DOHH2 (cell line): ENCODE data around the gene CAPZB.

ENCODE experiments used
- H3F3A ChIP-seq: fragments of 200-600 bp; sonication (generic), shearing (Covaris generic); 2 replicates; pipeline ENCODE4 v1.6.0; 2016; ENCODE audit warnings: antibody characterized with exemption, mild to moderate bottlenecking; ENCODE audit not compliant: control insufficient read depth, insufficient read depth
- H3K27ac ChIP-seq: fragments of 200-600 bp; sonication (generic); 2 replicates; pipeline ENCODE4 v1.5.1; 2014; ENCODE audit warnings: low read depth, mild to moderate bottlenecking, low read length, moderate library complexity
- H3K27me3 ChIP-seq: fragments of 200-600 bp; sonication (generic); 2 replicates; pipeline ENCODE4 v1.6.1; 2014; ENCODE audit warnings: mild to moderate bottlenecking, low read length, mixed read lengths; ENCODE audit not compliant: control insufficient read depth
- H3K36me3 ChIP-seq: fragments of 200-600 bp; sonication (generic); 2 replicates; pipeline ENCODE4 v1.6.1; 2014; ENCODE audit warnings: mild to moderate bottlenecking, low read length, moderate library complexity, mixed read lengths; ENCODE audit not compliant: control insufficient read depth
- H3K4me1 ChIP-seq: fragments of 200-600 bp; sonication (generic); 2 replicates; pipeline ENCODE4 v1.6.1; 2014; ENCODE audit warnings: mild to moderate bottlenecking, low read length, mixed read lengths; ENCODE audit not compliant: control insufficient read depth
- H3K4me2 ChIP-seq: fragments of 200-600 bp; sonication (generic); 2 replicates; pipeline ENCODE4 v1.6.0; 2014; ENCODE audit warnings: mild to moderate bottlenecking, low read length, moderate library complexity
- H3K4me3 ChIP-seq: fragments of 200-600 bp; sonication (generic); 2 replicates; pipeline ENCODE4 v1.5.1; 2014; ENCODE audit warnings: mild to moderate bottlenecking, low read length, mixed read lengths
- H3K79me2 ChIP-seq: fragments of 200-600 bp; sonication (generic); 2 replicates; pipeline ENCODE4 v1.6.1; 2014; ENCODE audit warnings: mild to moderate bottlenecking, low read length, mixed read lengths; ENCODE audit not compliant: control insufficient read depth
- H3K9me2 ChIP-seq: fragments of 200-600 bp; sonication (generic); replicated peaks from 2 replicates; pipeline ENCODE4 v1.6.1; 2014; ENCODE audit warnings: mild to moderate bottlenecking, low read length, mixed read lengths; ENCODE audit not compliant: control insufficient read depth
- H3K9me3 ChIP-seq: fragments of 200-600 bp; sonication (generic); 2 replicates; pipeline ENCODE4 v1.6.1; 2014; ENCODE audit warnings: antibody characterized with exemption, low read length, mixed read lengths; ENCODE audit not compliant: control insufficient read depth, insufficient read depth
- H4K20me1 ChIP-seq: fragments of 200-600 bp; sonication (generic); 2 replicates; pipeline ENCODE4 v1.6.0; 2014; ENCODE audit warnings: low read depth, mild to moderate bottlenecking, antibody characterized with exemption, low read length, moderate library complexity; ENCODE audit not compliant: control insufficient read depth, insufficient read depth
- CTCF ChIP-seq: fragments of 200-600 bp; sonication (generic); IDR thresholded peaks from one replicate; pipeline ENCODE4 v1.5.1; 2014; ENCODE audit warnings: antibody characterized with exemption, mild to moderate bottlenecking, low read depth, low read length; ENCODE audit not compliant: poor library complexity, severe bottlenecking
- EZH2phosphoT487 ChIP-seq: fragments of 200-600 bp; sonication (generic); IDR thresholded peaks from 2 replicates; pipeline ENCODE4 v1.6.1; 2017; ENCODE audit warnings: borderline replicate concordance, mild to moderate bottlenecking, antibody characterized with exemption, low read length, moderate library complexity, mixed read lengths

Gene CAPZB

GRCh38 chr1:19359357-19359756 lies 126.0 kb downstream of the CAPZB start:
- Histone ChIP-seq H4K20me1 (no peaks in the 10 kb centered on the region), H3K4me1 (no peaks in the 10 kb centered on the region), H3K4me3 (no peak overlapping the region), H3K9me2 (no peaks in the 10 kb centered on the region), H3K27ac (no peak overlapping the region), H3F3A (no peaks in the 10 kb centered on the region), H3K9me3 (no peaks in the 10 kb centered on the region), H3K79me2 (no peaks in the 10 kb centered on the region), H3K4me2 (no peak overlapping the region), H3K27me3 (no peaks in the 10 kb centered on the region), H3K36me3 (peaks cover 13% of the 10 kb centered on the region; the same call in 1 of the 2 replicates)
- no peak for TF ChIP-seq CTCF
- TF ChIP-seq EZH2phosphoT487: no peak

- H3K4me2 ChIP-seq: no peak overlapping the region
- no peaks in the 10 kb centered on the region for H3K9me3 ChIP-seq
- no peak for TF ChIP-seq EZH2phosphoT487
- H3K36me3 ChIP-seq: peaks cover 16% of the 10 kb centered on the region; the same call in 1 of the 2 replicates
- H3K27ac ChIP-seq: no peak overlapping the region
- H3K79me2 ChIP-seq: no peaks in the 10 kb centered on the region
- H3K27me3 ChIP-seq: no peaks in the 10 kb centered on the region
- no peak overlapping the region for H3K4me3 ChIP-seq
- H3F3A ChIP-seq: no peaks in the 10 kb centered on the region
- no peaks in the 10 kb centered on the region for H3K9me2 ChIP-seq
- no peaks in the 10 kb centered on the region for H4K20me1 ChIP-seq
- no peaks in the 10 kb centered on the region for H3K4me1 ChIP-seq
Observed at GRCh38 chr1:19358710-19359109, 126.6 kb downstream of the CAPZB start.

GRCh38 chr1:19357299-19357986 lies 127.9 kb downstream of the CAPZB start:
- no peaks in the 10 kb centered on the region for H3K9me3 ChIP-seq
- H3K4me1 ChIP-seq: no peaks in the 10 kb centered on the region
- H3F3A ChIP-seq: no peaks in the 10 kb centered on the region
- no peaks in the 10 kb centered on the region for H4K20me1 ChIP-seq
- no peaks in the 10 kb centered on the region for H3K79me2 ChIP-seq
- H3K4me3 ChIP-seq: no peak overlapping the region
- H3K4me2 ChIP-seq: no peak overlapping the region
- no peaks in the 10 kb centered on the region for H3K9me2 ChIP-seq
- peaks cover 16% of the 10 kb centered on the region; the same call in 1 of the 2 replicates for H3K36me3 ChIP-seq
- no peaks in the 10 kb centered on the region for H3K27me3 ChIP-seq
- H3K27ac ChIP-seq: no peak overlapping the region
- TF ChIP-seq EZH2phosphoT487 (no peak), CTCF (no peak)

GRCh38 chr1:19356266-19356665 lies 129.1 kb downstream of the CAPZB start:
- Histone ChIP-seq H3K27ac (no peak overlapping the region), H3K27me3 (no peaks in the 10 kb centered on the region), H3F3A (no peaks in the 10 kb centered on the region), H4K20me1 (no peaks in the 10 kb centered on the region), H3K79me2 (no peaks in the 10 kb centered on the region), H3K4me3 (no peak overlapping the region), H3K9me2 (no peaks in the 10 kb centered on the region), H3K4me1 (no peaks in the 10 kb centered on the region), H3K36me3 (peaks cover 16% of the 10 kb centered on the region; the same call in 1 of the 2 replicates), H3K9me3 (no peaks in the 10 kb centered on the region), H3K4me2 (no peak overlapping the region)
- TF ChIP-seq CTCF: no peak
- TF ChIP-seq EZH2phosphoT487: no peak
